T47D (cell line): Measurements from ENCODE around the gene HIPK2.

Source experiments
- DNase-seq, 2 experiments: peaks; one replicate each; pipeline versions ENCODE4 v3.0.0 to v3.0.0-alpha.2; 2011 to 2012; ENCODE audit warnings: low read depth in 1 of 2, low spot score in 1 of 2
- JUND ChIP-seq: IDR thresholded peaks from 2 replicates; pipeline ENCODE4 v1.6.1; 2012; ENCODE audit warnings: low read depth
- in situ Hi-C: cut with HindIII; loops from 2 replicates; pipeline ENCODE4 v1.10.0; 2016; ENCODE audit warnings: low sequenced_read_pairs, low pct_unique_long_range_greater_than_20kb

The HIPK2 gene

GRCh38 chr7:139643951-139644585, 133.7 kb downstream of the HIPK2 start:
- DNase-seq, result peak in 1 of 2 experiments; percentile 51
- in situ Hi-C loops, result no loop called here
- TF ChIP-seq JUND, result no peak

GRCh38 chr7:139642283-139642682, 135.5 kb downstream of the HIPK2 start:
- in situ Hi-C loops, result no loop called here
- DNase-seq, result no peak
- TF ChIP-seq JUND, result no peak

GRCh38 chr7:139641337-139641992, 136.3 kb downstream of the HIPK2 start:
- no peak for DNase-seq
- in situ Hi-C loops, result no loop called here
- no peak for TF ChIP-seq JUND

GRCh38 chr7:139640681-139641080, 137.1 kb downstream of the HIPK2 start:
- TF ChIP-seq JUND, result no peak
- DNase-seq, result no peak
- in situ Hi-C loops, result no loop called here

- in situ Hi-C loops, result no loop called here
- TF ChIP-seq JUND, result no peak
- no peak for DNase-seq
Observed at GRCh38 chr7:139639563-139639962, 138.2 kb downstream of the HIPK2 start.

- in situ Hi-C loops, result no loop called here
- no peak for TF ChIP-seq JUND
- DNase-seq, result no peak
Observed at GRCh38 chr7:139635526-139636302, 142.1 kb downstream of the HIPK2 start.

GRCh38 chr7:139634087-139634486, 143.7 kb downstream of the HIPK2 start:
- TF ChIP-seq JUND, result no peak
- in situ Hi-C loops, result no loop called here
- DNase-seq, result no peak

GRCh38 chr7:139631520-139632031, 146.2 kb downstream of the HIPK2 start:
- TF ChIP-seq JUND, result no peak
- in situ Hi-C loops, result no loop called here
- no peak for DNase-seq

GRCh38 chr7:139630643-139631519, 146.9 kb downstream of the HIPK2 start:
- TF ChIP-seq JUND, result no peak
- no peak for DNase-seq
- in situ Hi-C loops, result no loop called here

GRCh38 chr7:139629392-139630082, 148.3 kb downstream of the HIPK2 start:
- TF ChIP-seq JUND, result no peak
- in situ Hi-C loops, result no loop called here
- no peak for DNase-seq

GRCh38 chr7:139627831-139628230, 150.0 kb downstream of the HIPK2 start:
- no peak for TF ChIP-seq JUND
- in situ Hi-C loops, result no loop called here
- no peak for DNase-seq

GRCh38 chr7:139626817-139627216, 151.0 kb downstream of the HIPK2 start:
- in situ Hi-C loops, result no loop called here
- no peak for DNase-seq
- TF ChIP-seq JUND, result no peak
